Type B pancreatic cell (in vitro differentiated cells): ENCODE data around the gene TFDP2. TPM values are rescaled to one million over a fixed set of nuclear protein-coding genes. Genes with fewer than 3 reads are reported as not detected.

ENCODE experiments used
- DNase-seq: peaks from one replicate; pipeline ENCODE4 v3.0.0; 2021; ENCODE audit warnings: mixed read lengths; ENCODE audit not compliant: unreplicated experiment; ENCODE audit errors: extremely low spot score
- H3K27ac Mint-ChIP-seq: 2 replicates; pipeline ENCODE4 v1.8.0; 2021; ENCODE audit warnings: mild to moderate bottlenecking, mixed read lengths
- H3K27me3 Mint-ChIP-seq: 2 replicates; pipeline ENCODE4 v1.8.0; 2021; ENCODE audit warnings: mixed read lengths
- H3K36me3 Mint-ChIP-seq: 2 replicates; pipeline ENCODE4 v1.8.0; 2021; ENCODE audit warnings: mixed read lengths
- H3K4me1 Mint-ChIP-seq: one replicate; pipeline ENCODE4 v1.8.0; 2021; ENCODE audit warnings: mixed read lengths; ENCODE audit not compliant: unreplicated experiment
- H3K4me3 Mint-ChIP-seq: 2 replicates; pipeline ENCODE4 v1.8.0; 2021; ENCODE audit warnings: mild to moderate bottlenecking, mixed read lengths
- H3K9me3 Mint-ChIP-seq: 2 replicates; pipeline ENCODE4 v1.8.0; 2021; ENCODE audit warnings: mixed read lengths
- CTCF ChIP-seq: fragments of 200-600 bp; sonication (generic); conservative IDR thresholded peaks from 2 replicates; pipeline ENCODE4 v1.5.0; 2021; ENCODE audit warnings: antibody characterized with exemption, mild to moderate bottlenecking
- total RNA-seq: library from RNA; stranded (reverse); gene quantifications from 2 replicates; pipeline ENCODE4 v1.2.1, GENCODE V29; 2021; ENCODE audit warnings: low replicate concordance

TFDP2 gene
- total RNA-seq, 1 donor from 2014 or later: 80.9 TPM

- TF ChIP-seq CTCF: no peak
Measured at GRCh38 chr3:142057331-142057725, 92.0 kb downstream of the TFDP2 start.

GRCh38 chr3:142056656-142057330 is 92.6 kb downstream of the TFDP2 start:
- DNase-seq: no peak
- no peak for TF ChIP-seq CTCF
- Mint-ChIP-seq H3K27ac (no peak overlapping the region), H3K36me3 (peaks cover 7% of the 10 kb centered on the region), H3K27me3 (no peaks in the 10 kb centered on the region), H3K4me1 (no peaks in the 10 kb centered on the region), H3K9me3 (no peaks in the 10 kb centered on the region), H3K4me3 (no peak overlapping the region)

More at GRCh38 chr3:142057331-142057725, 92.0 kb downstream of the TFDP2 start:
- no peak for DNase-seq
- Mint-ChIP-seq H3K9me3 (no peaks in the 10 kb centered on the region), H3K27ac (no peak overlapping the region), H3K36me3 (peaks cover 7% of the 10 kb centered on the region), H3K4me1 (no peaks in the 10 kb centered on the region), H3K27me3 (no peaks in the 10 kb centered on the region), H3K4me3 (no peak overlapping the region)

GRCh38 chr3:142053835-142054234 is 95.5 kb downstream of the TFDP2 start:
- Mint-ChIP-seq H3K4me3 (no peak overlapping the region), H3K36me3 (peaks cover 7% of the 10 kb centered on the region), H3K9me3 (no peaks in the 10 kb centered on the region), H3K27me3 (no peaks in the 10 kb centered on the region), H3K27ac (no peak overlapping the region), H3K4me1 (no peaks in the 10 kb centered on the region)
- TF ChIP-seq CTCF: no peak
- no peak for DNase-seq

GRCh38 chr3:142053244-142053643 is 96.1 kb downstream of the TFDP2 start:
- H3K27ac Mint-ChIP-seq: no peak overlapping the region

GRCh38 chr3:142051351-142051750 is 98.0 kb downstream of the TFDP2 start:
- no peaks in the 10 kb centered on the region for H3K27me3 Mint-ChIP-seq
- no peaks in the 10 kb centered on the region for H3K9me3 Mint-ChIP-seq
- peaks cover 11% of the 10 kb centered on the region for H3K36me3 Mint-ChIP-seq
- H3K27ac Mint-ChIP-seq: no peak overlapping the region
- no peaks in the 10 kb centered on the region for H3K4me1 Mint-ChIP-seq
- DNase-seq: no peak
- TF ChIP-seq CTCF: no peak
- H3K4me3 Mint-ChIP-seq: no peak overlapping the region

More at GRCh38 chr3:142053244-142053643, 96.1 kb downstream of the TFDP2 start:
- Mint-ChIP-seq H3K4me3 (no peak overlapping the region), H3K36me3 (peaks cover 7% of the 10 kb centered on the region), H3K4me1 (no peaks in the 10 kb centered on the region), H3K27me3 (no peaks in the 10 kb centered on the region), H3K9me3 (no peaks in the 10 kb centered on the region)
- DNase-seq: no peak
- no peak for TF ChIP-seq CTCF
